A673 (cell line): ENCODE data around the gene IL17B.

Experiments
- EZH2 ChIP-seq: fragments of 200-600 bp; sonication (generic); IDR thresholded peaks from 2 replicates; pipeline ENCODE4 v1.6.1; 2017; ENCODE audit warnings: borderline replicate concordance, low read depth, mild to moderate bottlenecking, mixed read lengths, antibody characterized with exemption, low read length; ENCODE audit not compliant: poor library complexity, severe bottlenecking
- TF ChIP-seq, protein P1 (sequence below): fragments of 300-800, 200-600 bp; sonication (generic); conservative IDR thresholded peaks from 2 replicates; pipeline ENCODE4 v1.5.1; 2017; ENCODE audit warnings: low read depth, mild to moderate bottlenecking, antibody characterized with exemption, low read length, moderate library complexity, mixed read lengths

DNA sequence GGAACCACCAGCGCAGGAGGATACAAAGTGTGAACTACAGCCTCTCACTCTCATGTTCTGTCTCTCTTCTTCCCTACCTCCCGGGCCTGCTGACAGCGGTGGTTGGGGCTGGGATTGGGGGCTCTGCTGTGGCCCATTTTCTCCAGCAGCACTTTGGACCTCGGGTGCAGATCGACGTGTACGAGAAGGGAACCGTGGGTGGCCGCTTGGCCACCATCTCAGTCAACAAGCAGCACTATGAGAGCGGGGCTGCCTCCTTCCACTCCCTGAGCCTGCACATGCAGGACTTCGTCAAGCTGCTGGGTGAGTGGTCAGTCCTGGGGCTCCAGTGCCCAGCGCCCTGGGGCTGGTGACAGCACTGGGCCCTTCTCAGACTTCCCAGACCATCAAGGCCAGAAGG lies 16.6 kb downstream of the IL17B start:
- TF ChIP-seq, protein P1, sequence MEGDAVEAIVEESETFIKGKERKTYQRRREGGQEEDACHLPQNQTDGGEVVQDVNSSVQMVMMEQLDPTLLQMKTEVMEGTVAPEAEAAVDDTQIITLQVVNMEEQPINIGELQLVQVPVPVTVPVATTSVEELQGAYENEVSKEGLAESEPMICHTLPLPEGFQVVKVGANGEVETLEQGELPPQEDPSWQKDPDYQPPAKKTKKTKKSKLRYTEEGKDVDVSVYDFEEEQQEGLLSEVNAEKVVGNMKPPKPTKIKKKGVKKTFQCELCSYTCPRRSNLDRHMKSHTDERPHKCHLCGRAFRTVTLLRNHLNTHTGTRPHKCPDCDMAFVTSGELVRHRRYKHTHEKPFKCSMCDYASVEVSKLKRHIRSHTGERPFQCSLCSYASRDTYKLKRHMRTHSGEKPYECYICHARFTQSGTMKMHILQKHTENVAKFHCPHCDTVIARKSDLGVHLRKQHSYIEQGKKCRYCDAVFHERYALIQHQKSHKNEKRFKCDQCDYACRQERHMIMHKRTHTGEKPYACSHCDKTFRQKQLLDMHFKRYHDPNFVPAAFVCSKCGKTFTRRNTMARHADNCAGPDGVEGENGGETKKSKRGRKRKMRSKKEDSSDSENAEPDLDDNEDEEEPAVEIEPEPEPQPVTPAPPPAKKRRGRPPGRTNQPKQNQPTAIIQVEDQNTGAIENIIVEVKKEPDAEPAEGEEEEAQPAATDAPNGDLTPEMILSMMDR: no peak
- no peak for TF ChIP-seq EZH2
